SK-N-SH treated with all-trans-retinoic acid at 6 μM for 48 hours (cell line): ENCODE results near the gene LINGO1.

Experiments
- ARNTL ChIP-seq: fragments of 450-650 bp; formaldehyde crosslinking; IDR thresholded peaks from 2 replicates; pipeline ENCODE4 v1.5.0; 2020; ENCODE audit warnings: low read depth, mild to moderate bottlenecking, moderate library complexity, borderline replicate concordance
- BACH2 ChIP-seq: fragments of 250-450 bp; sonication (Bioruptor Pico); IDR thresholded peaks from 2 replicates; pipeline ENCODE4 v1.9.0; 2021; ENCODE audit warnings: mild to moderate bottlenecking, borderline replicate concordance
- SNAI2 ChIP-seq: fragments of 250-450 bp; sonication (Bioruptor Pico); IDR thresholded peaks from 2 replicates; pipeline ENCODE4 v1.5.0; 2020; ENCODE audit warnings: mild to moderate bottlenecking, moderate library complexity
- ZFP3 ChIP-seq: fragments of 250-450 bp; sonication (Bioruptor Pico); IDR thresholded peaks from 2 replicates; pipeline ENCODE4 v1.5.0; 2020; ENCODE audit warnings: mild to moderate bottlenecking, moderate library complexity

GRCh38 chr15:77574521-77575202, 58.0 kb downstream of the LINGO1 start:
- no peak for TF ChIP-seq ZFP3 (CRISPR knock-in tag)
- no peak for TF ChIP-seq BACH2 (CRISPR knock-in tag)
- TF ChIP-seq SNAI2 (CRISPR knock-in tag), result no peak
- no peak for TF ChIP-seq ARNTL
